DND-41 (cell line): ENCODE results near the gene EBPL.
"Not testable (repeated sequence)": the region's sequence is repeated elsewhere in the genome, so short reads cannot be mapped to it uniquely, and the experiment has no call there.

ENCODE experiments used
- ATAC-seq: fragments of 200-7000 bp; cut with Tn5 transposase; 3 replicates; pipeline ENCODE4 v1.9.1; 2021; ENCODE audit warnings: low read depth; ENCODE audit not compliant: insufficient read depth
- DNase-seq: peaks from one replicate; pipeline ENCODE4 v3.0.0-alpha.2; 2020
- H2AFZ ChIP-seq: 2 replicates; pipeline ENCODE4 v1.6.0; 2012; ENCODE audit warnings: low read depth, low read length
- H3K27ac ChIP-seq: 2 replicates; pipeline ENCODE4 v1.5.1; 2012; ENCODE audit warnings: low read length, inconsistent platforms
- H3K27me3 ChIP-seq: fragments of 200-600 bp; sonication (generic); 2 replicates; pipeline ENCODE4 v1.6.0; 2012; ENCODE audit warnings: low read length, mild to moderate bottlenecking, inconsistent platforms; ENCODE audit not compliant: insufficient read depth, poor library complexity
- H3K36me3 ChIP-seq: 2 replicates; pipeline ENCODE4 v1.5.1; 2012; ENCODE audit warnings: low read length, inconsistent platforms; ENCODE audit not compliant: insufficient read depth
- H3K4me1 ChIP-seq: 2 replicates; pipeline ENCODE4 v1.5.1; 2012; ENCODE audit warnings: mild to moderate bottlenecking, low read length; ENCODE audit not compliant: insufficient read depth
- H3K4me2 ChIP-seq: 2 replicates; pipeline ENCODE4 v1.6.0; 2012; ENCODE audit warnings: mild to moderate bottlenecking, moderate library complexity, low read length, inconsistent platforms; ENCODE audit not compliant: insufficient read depth
- H3K4me3 ChIP-seq, 2 experiments: fragments of 200-600 bp in 1 of 2; shearing (Covaris generic) in 1 of 2; 2 replicates each; pipeline ENCODE4 v1.5.1; 2012 to 2016; ENCODE audit warnings: inconsistent platforms in 2 of 2, low read length in 2 of 2, mild to moderate bottlenecking in 2 of 2, low read depth in 1 of 2, moderate library complexity in 1 of 2
- H3K79me2 ChIP-seq: 2 replicates; pipeline ENCODE4 v1.6.0; 2012; ENCODE audit warnings: low read length, inconsistent platforms; ENCODE audit not compliant: insufficient read depth
- H3K9ac ChIP-seq: 2 replicates; pipeline ENCODE4 v1.6.0; 2012; ENCODE audit warnings: low read depth, mild to moderate bottlenecking, inconsistent platforms, low read length, moderate library complexity
- H3K9me3 ChIP-seq: 2 replicates; pipeline ENCODE4 v1.5.1; 2012; ENCODE audit warnings: low read length, moderate library complexity, mild to moderate bottlenecking, inconsistent platforms; ENCODE audit not compliant: insufficient read depth, severe bottlenecking
- H4K20me1 ChIP-seq: 2 replicates; pipeline ENCODE4 v1.6.0; 2012; ENCODE audit warnings: low read length; ENCODE audit not compliant: insufficient read depth
- CTCF ChIP-seq: IDR thresholded peaks from 2 replicates; pipeline ENCODE4 v1.5.1; 2012; ENCODE audit warnings: borderline replicate concordance, low read length, moderate library complexity, mild to moderate bottlenecking; ENCODE audit not compliant: poor library complexity, severe bottlenecking; ENCODE audit errors: extremely low read depth
- EZH2 ChIP-seq: IDR thresholded peaks from 3 replicates; pipeline ENCODE4 v1.6.1; 2012; ENCODE audit warnings: borderline replicate concordance, low read depth, mild to moderate bottlenecking, moderate library complexity, low read length, inconsistent platforms; ENCODE audit not compliant: severe bottlenecking

The EBPL gene

GRCh38 chr13:49714757-49715156 lies 23.5 kb upstream of the EBPL start:
- Histone ChIP-seq H3K4me3 (no peak overlapping the region), H3K36me3 (peaks cover 74% of the 10 kb centered on the region), H3K27me3 (no peaks in the 10 kb centered on the region), H3K27ac (no peak overlapping the region), H4K20me1 (no peaks in the 10 kb centered on the region), H3K4me1 (no peaks in the 10 kb centered on the region), H3K9me3 (peaks cover 17% of the 10 kb centered on the region), H2AFZ (no peak overlapping the region), H3K9ac (no peak overlapping the region), H3K79me2 (peaks cover 2% of the 10 kb centered on the region; the same call in 1 of the 2 replicates), H3K4me2 (no peak overlapping the region)
- ATAC-seq (no peak), DNase-seq (no peak)
- no peak for TF ChIP-seq CTCF

GRCh38 chr13:49711218-49711863 lies 20.1 kb upstream of the EBPL start:
- Histone ChIP-seq H3K4me3 (no peak overlapping the region), H2AFZ (no peak overlapping the region), H3K4me1 (no peaks in the 10 kb centered on the region), H3K9me3 (peaks cover 13% of the 10 kb centered on the region), H3K27me3 (no peaks in the 10 kb centered on the region), H3K27ac (no peak overlapping the region), H3K79me2 (peaks cover 2% of the 10 kb centered on the region; the same call in 1 of the 2 replicates), H4K20me1 (no peaks in the 10 kb centered on the region), H3K36me3 (peaks cover 59% of the 10 kb centered on the region), H3K4me2 (no peak overlapping the region), H3K9ac (no peak overlapping the region)
- no peak for DNase-seq
- no peak for ATAC-seq
- TF ChIP-seq EZH2 = no peak
- no peak for TF ChIP-seq CTCF

- not testable (repeated sequence) for ATAC-seq, H3K9me3 ChIP-seq
- peaks cover 68% of the 10 kb centered on the region for H3K36me3 ChIP-seq
Measured at GRCh38 chr13:49704264-49704663, 13.0 kb upstream of the EBPL start.

GRCh38 chr13:49701491-49701890 lies 10.2 kb upstream of the EBPL start:
- H3K36me3 ChIP-seq = peaks cover 65% of the 10 kb centered on the region
- no peaks in the 10 kb centered on the region for H3K4me1 ChIP-seq
- TF ChIP-seq CTCF (no peak), EZH2 (no peak)
- no peak overlapping the region for H2AFZ ChIP-seq
- no peak for ATAC-seq
- no peaks in the 10 kb centered on the region for H3K79me2 ChIP-seq
- no peak for DNase-seq
- no peak overlapping the region for H3K27ac ChIP-seq
- no peak overlapping the region for H3K4me3 ChIP-seq
- no peak overlapping the region for H3K4me2 ChIP-seq
- no peak overlapping the region for H3K9ac ChIP-seq
- no peaks in the 10 kb centered on the region for H3K27me3 ChIP-seq
- no peaks in the 10 kb centered on the region for H3K9me3 ChIP-seq
- H4K20me1 ChIP-seq = no peaks in the 10 kb centered on the region

More at GRCh38 chr13:49704264-49704663, 13.0 kb upstream of the EBPL start:
- H3K4me1 ChIP-seq, H3K9ac ChIP-seq, H3K4me3 ChIP-seq, H3K79me2 ChIP-seq, H3K4me2 ChIP-seq, H2AFZ ChIP-seq, H3K27ac ChIP-seq, H3K27me3 ChIP-seq, H4K20me1 ChIP-seq, DNase-seq: not testable (repeated sequence)
